Fibroblast of pulmonary artery (primary cell): Measurements from ENCODE around the gene CADPS.

Experiments used
- DNase-seq: peaks from one replicate; pipeline ENCODE4 v3.0.0-alpha.2; 2010; ENCODE audit warnings: low read depth
- H3K4me3 ChIP-seq: replicated peaks from 2 replicates; pipeline ENCODE4 v1.5.1; 2011; ENCODE audit warnings: low read depth, mild to moderate bottlenecking, control low read depth, low read length, moderate library complexity
- CTCF ChIP-seq: IDR thresholded peaks from 2 replicates; pipeline ENCODE4 v1.5.1; 2011; ENCODE audit warnings: mild to moderate bottlenecking, control low read depth, low read length, inconsistent platforms; ENCODE audit errors: missing control alignments

Gene CADPS

DNA sequence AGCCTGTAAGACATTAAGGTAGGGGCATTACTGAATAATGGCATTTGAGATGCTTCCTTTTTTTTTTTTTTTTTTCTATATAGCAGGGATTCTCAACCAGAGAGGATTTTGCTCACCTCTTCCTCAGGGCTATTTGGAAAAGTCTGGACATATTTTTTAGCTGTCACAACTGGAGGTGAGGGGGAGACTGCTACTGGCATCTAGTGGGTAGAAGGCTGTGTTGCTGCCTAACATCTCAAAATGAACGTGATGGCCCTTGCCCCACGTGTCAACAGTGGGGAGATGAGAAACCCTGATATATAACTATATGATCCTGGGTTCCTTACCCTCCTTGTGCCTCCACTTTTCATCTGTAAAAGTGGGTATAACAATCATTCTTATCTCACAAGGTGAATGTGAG, 71.9 kb downstream of the CADPS start:
- DNase-seq, result no peak
- no peak for TF ChIP-seq CTCF
- no peak overlapping the region for H3K4me3 ChIP-seq

DNA sequence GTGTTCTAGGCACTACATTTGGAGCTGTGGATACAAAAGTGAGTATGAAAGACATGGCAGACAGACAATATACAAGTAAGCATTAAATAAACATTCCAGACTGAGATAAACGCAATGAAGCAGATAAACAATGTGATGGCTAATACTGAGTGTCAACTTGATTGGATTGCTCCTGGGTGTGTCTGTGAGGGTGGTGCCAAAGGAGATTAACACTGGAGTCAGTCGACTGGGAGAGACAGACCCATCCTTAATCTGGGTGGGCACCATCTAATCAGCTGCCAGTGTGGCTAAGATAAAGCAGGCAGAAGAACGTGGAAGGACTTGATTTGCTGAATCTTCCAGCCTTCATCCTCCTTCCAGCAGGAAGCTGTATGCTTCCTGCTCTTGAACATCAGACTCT, 77.2 kb downstream of the CADPS start:
- no peak for DNase-seq
- TF ChIP-seq CTCF, result no peak
- no peak overlapping the region for H3K4me3 ChIP-seq

DNA sequence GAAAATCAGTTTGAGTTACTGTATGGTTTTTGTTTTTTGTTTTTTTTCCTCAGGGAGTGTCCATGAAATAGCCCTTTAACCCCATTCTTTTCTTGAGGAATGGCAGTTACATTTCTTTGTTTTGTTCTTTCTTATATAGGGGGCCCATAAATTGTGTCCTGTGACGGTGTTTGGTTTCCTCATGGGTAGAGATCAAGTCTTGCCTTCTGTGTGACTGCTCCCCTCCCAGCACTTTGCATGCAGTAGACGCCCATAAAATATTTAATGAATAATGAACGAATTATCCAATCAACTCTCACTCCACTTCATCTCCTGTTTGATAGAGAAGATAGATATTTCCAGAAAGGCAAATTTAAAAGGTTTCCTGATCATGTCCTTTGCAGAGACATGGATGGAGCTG, 78.1 kb downstream of the CADPS start:
- H3K4me3 ChIP-seq, result no peak overlapping the region
- no peak for TF ChIP-seq CTCF
- no peak for DNase-seq

GRCh38 chr3:62795978-62796657, 79.1 kb downstream of the CADPS start:
- H3K4me3 ChIP-seq, result no peak overlapping the region
- DNase-seq, result no peak
- no peak for TF ChIP-seq CTCF

DNA sequence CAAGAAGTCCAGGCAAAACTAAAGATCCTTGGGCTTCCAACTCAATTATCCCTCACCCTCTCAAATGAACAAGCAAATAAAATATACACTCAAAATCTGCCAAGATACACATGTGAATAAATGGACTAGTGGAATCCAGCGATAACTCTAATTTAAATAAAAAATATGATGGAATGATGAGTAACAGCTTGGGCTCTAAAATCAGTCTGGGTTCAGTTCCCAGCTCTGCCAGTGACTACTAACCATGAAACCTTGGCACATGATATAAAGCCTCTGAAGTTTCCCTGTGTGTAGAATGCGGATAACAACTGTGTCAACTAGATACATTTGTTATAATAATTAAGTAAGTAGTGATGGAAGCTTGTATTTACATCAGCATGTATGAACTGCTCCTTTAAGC, 81.3 kb downstream of the CADPS start:
- TF ChIP-seq CTCF, result no peak

GRCh38 chr3:62785384-62785783, 89.8 kb downstream of the CADPS start:
- TF ChIP-seq CTCF, result no peak
- no peak for DNase-seq
- no peak overlapping the region for H3K4me3 ChIP-seq

More for the DNA sequence above, 81.3 kb downstream of the CADPS start:
- DNase-seq, result no peak
- no peak overlapping the region for H3K4me3 ChIP-seq

- no peak for TF ChIP-seq CTCF
- H3K4me3 ChIP-seq, result no peak overlapping the region
- no peak for DNase-seq
These were observed 94.1 kb downstream of the CADPS start for GRCh38 chr3:62781121-62781520.
